ENCODE results near the gene ASGR1.

The ASGR1 gene

GRCh38 chr17:7213895-7214299, 34.7 kb upstream of the ASGR1 start:
- peak; percentile 100 for DNase-seq
- Histone ChIP-seq H3K36me3 (ENCODE audit: control insufficient read depth, insufficient read depth, low read length) (no peaks in the 10 kb centered on the region), H3K18ac (ENCODE audit: low read length) (no peak overlapping the region), H2BK15ac (replicated peaks; ENCODE audit: low read depth) (no peak overlapping the region), H2AK5ac (ENCODE audit: low read length) (no peak overlapping the region), H2BK120ac (ENCODE audit: low read depth, low read length) (no peak overlapping the region), H2BK5ac (ENCODE audit: low read length) (no peak overlapping the region), H3K56ac (ENCODE audit: low read length) (peak overlapping the region; percentile 78), H3K27ac (ENCODE audit: low read depth, low read length) (no peak overlapping the region), H3K79me1 (ENCODE audit: low read length) (peaks cover 7% of the 10 kb centered on the region), H4K8ac (ENCODE audit: low read depth, low read length) (no peak overlapping the region), H3K4ac (ENCODE audit: low read depth, low read length) (no peak overlapping the region), H4K5ac (ENCODE audit: low read length) (no peak overlapping the region), H3K23ac (ENCODE audit: low read length) (no peak overlapping the region), H3K27me3 (ENCODE audit: insufficient read depth, low read length, poor library complexity) (no peaks in the 10 kb centered on the region), H3K4me2 (ENCODE audit: low read length) (peak overlapping the region; percentile 61), H3K4me3 (ENCODE audit: low read length) (no peak overlapping the region), H3K9ac (ENCODE audit: low read length) (peak overlapping the region; percentile 62), H3K79me2 (ENCODE audit: control insufficient read depth, insufficient read depth, low read length) (peaks cover 18% of the 10 kb centered on the region), H3K4me1 (ENCODE audit: control insufficient read depth, low read depth, low read length) (peaks cover 24% of the 10 kb centered on the region)
- WGBS (ENCODE audit: extremely low coverage, insufficient coverage, low lambda C conversion rate) = no CpG with 5 or more reads among the region's 15 CpGs

- H3K36me3 ChIP-seq (ENCODE audit: control insufficient read depth, insufficient read depth, low read length) = no peaks in the 10 kb centered on the region
- no peak overlapping the region for H3K27ac ChIP-seq (ENCODE audit: low read depth, low read length)
- H3K18ac ChIP-seq (ENCODE audit: low read length) = no peak overlapping the region
- peaks cover 10% of the 10 kb centered on the region for H3K79me1 ChIP-seq (ENCODE audit: low read length)
- H4K8ac ChIP-seq (ENCODE audit: low read depth, low read length) = no peak overlapping the region
- peak overlapping the region; percentile 54 for H2AK5ac ChIP-seq (ENCODE audit: low read length)
- H2BK120ac ChIP-seq (ENCODE audit: low read depth, low read length) = no peak overlapping the region
- H3K56ac ChIP-seq (ENCODE audit: low read length) = peak overlapping the region; percentile 95
- H3K4me1 ChIP-seq (ENCODE audit: control insufficient read depth, low read depth, low read length) = peaks cover 23% of the 10 kb centered on the region
- peak overlapping the region; percentile 85 for H3K9ac ChIP-seq (ENCODE audit: low read length)
- no CpG with 5 or more reads among the region's 37 CpGs for WGBS (ENCODE audit: extremely low coverage, insufficient coverage, low lambda C conversion rate)
- H4K5ac ChIP-seq (ENCODE audit: low read length) = no peak overlapping the region
- H2BK15ac ChIP-seq (replicated peaks; ENCODE audit: low read depth) = no peak overlapping the region
- peak overlapping the region; percentile 76 for H3K4me2 ChIP-seq (ENCODE audit: low read length)
- H3K79me2 ChIP-seq (ENCODE audit: control insufficient read depth, insufficient read depth, low read length) = peaks cover 14% of the 10 kb centered on the region
- H3K4ac ChIP-seq (ENCODE audit: low read depth, low read length) = peak overlapping the region; percentile 49
- DNase-seq = peak; percentile 46
- H3K23ac ChIP-seq (ENCODE audit: low read length) = no peak overlapping the region
- H3K4me3 ChIP-seq (ENCODE audit: low read length) = peak overlapping the region; percentile 47
- H3K27me3 ChIP-seq (ENCODE audit: insufficient read depth, low read length, poor library complexity) = no peaks in the 10 kb centered on the region
- H2BK5ac ChIP-seq (ENCODE audit: low read length) = no peak overlapping the region
These were observed 32.5 kb upstream of the ASGR1 start for GRCh38 chr17:7211491-7212273.

DNA sequence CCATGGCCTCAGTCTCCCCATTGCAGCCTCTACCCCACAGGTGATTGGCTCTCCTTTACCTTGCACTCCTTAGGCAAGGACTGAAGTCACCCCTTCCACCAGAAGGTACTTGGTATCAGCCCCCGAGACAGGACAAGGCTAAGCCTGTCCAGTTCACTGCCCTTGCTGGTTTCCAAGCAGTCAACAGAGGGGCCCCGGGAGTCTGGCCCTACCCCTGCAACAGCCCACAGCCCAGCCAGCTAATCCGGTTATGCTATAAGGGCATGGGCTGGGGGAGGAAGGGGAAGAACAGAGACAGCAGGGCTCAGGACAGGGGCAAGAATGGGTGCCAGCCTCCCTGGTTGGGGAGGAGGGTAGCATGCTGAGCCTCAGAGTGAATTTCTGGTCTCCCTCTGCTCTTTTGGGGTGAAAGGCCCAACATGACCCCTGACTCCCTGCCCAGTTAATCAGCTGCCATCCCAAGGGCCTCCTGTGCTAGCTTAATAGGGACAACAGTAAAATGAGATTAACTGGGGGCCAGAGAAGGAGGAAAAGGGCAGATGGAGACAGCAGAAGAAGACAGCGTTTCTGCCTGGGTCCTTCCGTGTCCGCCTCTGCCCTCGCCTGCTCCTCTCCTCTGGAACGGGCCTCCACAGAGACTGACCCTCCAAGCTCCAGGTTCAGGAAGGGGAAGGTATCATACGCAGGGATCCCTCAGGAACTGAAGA, 29.7 kb upstream of the ASGR1 start:
- Histone ChIP-seq H2BK15ac (replicated peaks; ENCODE audit: low read depth) (no peak overlapping the region), H4K5ac (ENCODE audit: low read length) (no peak overlapping the region), H3K23ac (ENCODE audit: low read length) (no peak overlapping the region), H4K8ac (ENCODE audit: low read depth, low read length) (no peak overlapping the region), H3K4me3 (ENCODE audit: low read length) (no peak overlapping the region), H3K27me3 (ENCODE audit: insufficient read depth, low read length, poor library complexity) (no peaks in the 10 kb centered on the region), H2BK5ac (ENCODE audit: low read length) (no peak overlapping the region), H3K4me1 (ENCODE audit: control insufficient read depth, low read depth, low read length) (peaks cover 20% of the 10 kb centered on the region), H3K79me1 (ENCODE audit: low read length) (peaks cover 11% of the 10 kb centered on the region), H3K4me2 (ENCODE audit: low read length) (no peak overlapping the region), H3K56ac (ENCODE audit: low read length) (peak overlapping the region; percentile 56), H2AK5ac (ENCODE audit: low read length) (no peak overlapping the region), H3K27ac (ENCODE audit: low read depth, low read length) (no peak overlapping the region), H3K9ac (ENCODE audit: low read length) (peak overlapping the region; percentile 15), H3K4ac (ENCODE audit: low read depth, low read length) (no peak overlapping the region), H3K18ac (ENCODE audit: low read length) (no peak overlapping the region), H3K36me3 (ENCODE audit: control insufficient read depth, insufficient read depth, low read length) (no peaks in the 10 kb centered on the region), H3K79me2 (ENCODE audit: control insufficient read depth, insufficient read depth, low read length) (peaks cover 11% of the 10 kb centered on the region), H2BK120ac (ENCODE audit: low read depth, low read length) (no peak overlapping the region)
- no peak for DNase-seq
- no CpG with 5 or more reads among the region's 9 CpGs for WGBS (ENCODE audit: extremely low coverage, insufficient coverage, low lambda C conversion rate)

DNA sequence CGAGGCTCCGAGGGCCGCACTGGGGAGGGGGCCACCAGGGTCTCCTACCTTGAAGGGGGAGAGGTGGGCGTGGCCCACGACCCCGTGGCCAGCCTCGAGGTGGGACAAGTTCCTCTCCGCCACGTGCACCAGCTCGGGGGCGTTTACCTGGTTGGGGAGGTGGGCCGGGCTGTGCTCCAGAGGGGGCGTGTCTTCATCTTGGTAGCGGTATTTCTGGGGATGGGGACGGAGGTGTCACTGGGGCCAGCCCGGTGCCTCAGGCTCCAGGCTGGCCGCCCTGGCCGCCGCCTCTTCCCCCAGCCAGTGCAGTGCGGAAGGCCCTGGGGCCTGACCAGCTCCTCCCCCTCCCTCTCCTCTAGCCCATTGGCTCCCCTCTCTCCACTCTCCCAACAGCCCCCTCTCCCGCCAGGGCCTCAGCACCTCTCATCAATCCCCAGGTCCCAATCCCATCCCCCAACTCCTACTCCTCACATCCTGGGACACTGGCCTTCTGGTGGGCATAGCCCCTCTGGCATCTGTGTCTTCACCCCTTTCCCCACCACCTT, 28.9 kb upstream of the ASGR1 start:
- no peak overlapping the region for H3K4ac ChIP-seq (ENCODE audit: low read depth, low read length)
- peak; percentile 88 for DNase-seq
- H3K4me1 ChIP-seq (ENCODE audit: control insufficient read depth, low read depth, low read length) = peaks cover 20% of the 10 kb centered on the region
- H3K4me2 ChIP-seq (ENCODE audit: low read length) = peak overlapping the region; percentile 1
- no CpG with 5 or more reads among the region's 21 CpGs for WGBS (ENCODE audit: extremely low coverage, insufficient coverage, low lambda C conversion rate)
- H3K79me1 ChIP-seq (ENCODE audit: low read length) = peaks cover 15% of the 10 kb centered on the region
- H2BK5ac ChIP-seq (ENCODE audit: low read length) = no peak overlapping the region
- peaks cover 1% of the 10 kb centered on the region for H3K36me3 ChIP-seq (ENCODE audit: control insufficient read depth, insufficient read depth, low read length)
- no peak overlapping the region for H3K4me3 ChIP-seq (ENCODE audit: low read length)
- peaks cover 8% of the 10 kb centered on the region for H3K79me2 ChIP-seq (ENCODE audit: control insufficient read depth, insufficient read depth, low read length)
- H3K23ac ChIP-seq (ENCODE audit: low read length) = no peak overlapping the region
- H4K8ac ChIP-seq (ENCODE audit: low read depth, low read length) = no peak overlapping the region
- no peak overlapping the region for H2BK120ac ChIP-seq (ENCODE audit: low read depth, low read length)
- peak overlapping the region; percentile 20 for H3K9ac ChIP-seq (ENCODE audit: low read length)
- peak overlapping the region; percentile 68 for H3K56ac ChIP-seq (ENCODE audit: low read length)
- peak overlapping the region; percentile 5 for H3K18ac ChIP-seq (ENCODE audit: low read length)
- no peaks in the 10 kb centered on the region for H3K27me3 ChIP-seq (ENCODE audit: insufficient read depth, low read length, poor library complexity)
- no peak overlapping the region for H4K5ac ChIP-seq (ENCODE audit: low read length)
- no peak overlapping the region for H3K27ac ChIP-seq (ENCODE audit: low read depth, low read length)
- H2BK15ac ChIP-seq (replicated peaks; ENCODE audit: low read depth) = no peak overlapping the region
- H2AK5ac ChIP-seq (ENCODE audit: low read length) = no peak overlapping the region

GRCh38 chr17:7207120-7208001, 28.2 kb upstream of the ASGR1 start:
- peaks cover 20% of the 10 kb centered on the region for H3K4me1 ChIP-seq (ENCODE audit: control insufficient read depth, low read depth, low read length)
- no peak overlapping the region for H2BK5ac ChIP-seq (ENCODE audit: low read length)
- no peak overlapping the region for H2AK5ac ChIP-seq (ENCODE audit: low read length)
- peak overlapping the region; percentile 20 for H3K9ac ChIP-seq (ENCODE audit: low read length)
- DNase-seq = no peak
- no peak overlapping the region for H3K23ac ChIP-seq (ENCODE audit: low read length)
- H3K36me3 ChIP-seq (ENCODE audit: control insufficient read depth, insufficient read depth, low read length) = peaks cover 3% of the 10 kb centered on the region
- no peaks in the 10 kb centered on the region for H3K27me3 ChIP-seq (ENCODE audit: insufficient read depth, low read length, poor library complexity)
- H3K4me2 ChIP-seq (ENCODE audit: low read length) = no peak overlapping the region
- H2BK120ac ChIP-seq (ENCODE audit: low read depth, low read length) = no peak overlapping the region
- no peak overlapping the region for H4K8ac ChIP-seq (ENCODE audit: low read depth, low read length)
- no peak overlapping the region for H4K5ac ChIP-seq (ENCODE audit: low read length)
- peaks cover 8% of the 10 kb centered on the region for H3K79me2 ChIP-seq (ENCODE audit: control insufficient read depth, insufficient read depth, low read length)
- H3K4me3 ChIP-seq (ENCODE audit: low read length) = no peak overlapping the region
- H3K18ac ChIP-seq (ENCODE audit: low read length) = peak overlapping the region; percentile 5
- no peak overlapping the region for H3K27ac ChIP-seq (ENCODE audit: low read depth, low read length)
- peak overlapping the region; percentile 85 for H3K56ac ChIP-seq (ENCODE audit: low read length)
- H3K79me1 ChIP-seq (ENCODE audit: low read length) = peaks cover 15% of the 10 kb centered on the region
- no peak overlapping the region for H2BK15ac ChIP-seq (replicated peaks; ENCODE audit: low read depth)
- no CpG with 5 or more reads among the region's 24 CpGs for WGBS (ENCODE audit: extremely low coverage, insufficient coverage, low lambda C conversion rate)
- no peak overlapping the region for H3K4ac ChIP-seq (ENCODE audit: low read depth, low read length)
